H9 (cell line): Measurements from ENCODE around the gene IL1R2. TPM values are rescaled to one million over a fixed set of nuclear protein-coding genes. Genes with fewer than 3 reads are reported as not detected.

ENCODE experiments used
- DNase-seq: peaks from one replicate; pipeline ENCODE4 v3.0.0-alpha.2; 2017
- H2AFZ ChIP-seq: one replicate; pipeline ENCODE4 v1.6.1; 2013; ENCODE audit warnings: mild to moderate bottlenecking, low read length, control low read depth, moderate library complexity
- H2AK5ac ChIP-seq: 2 replicates; pipeline ENCODE4 v1.6.1; 2013; ENCODE audit warnings: low read length, control low read depth, mixed read lengths; ENCODE audit not compliant: insufficient read length
- H2BK120ac ChIP-seq: one replicate; pipeline ENCODE4 v1.6.1; 2013; ENCODE audit warnings: low read depth, mild to moderate bottlenecking, low read length, control low read depth, inconsistent platforms; ENCODE audit not compliant: poor library complexity, severe bottlenecking
- H2BK12ac ChIP-seq: 2 replicates; pipeline ENCODE4 v1.6.1; 2013; ENCODE audit warnings: low read length, control low read depth, mixed read lengths, low read depth; ENCODE audit not compliant: insufficient read length
- H2BK15ac ChIP-seq: 2 replicates; pipeline ENCODE4 v1.6.1; 2013; ENCODE audit warnings: low read depth, low read length, control low read depth
- H2BK20ac ChIP-seq: one replicate; pipeline ENCODE4 v1.6.1; 2013; ENCODE audit warnings: low read depth, mild to moderate bottlenecking, low read length, control low read depth, inconsistent platforms; ENCODE audit not compliant: poor library complexity, severe bottlenecking
- H2BK5ac ChIP-seq: 2 replicates; pipeline ENCODE4 v1.6.1; 2013; ENCODE audit warnings: low read length, control low read depth, mixed read lengths; ENCODE audit not compliant: insufficient read length
- H3K14ac ChIP-seq: 2 replicates; pipeline ENCODE4 v1.6.1; 2013; ENCODE audit warnings: low read length, control low read depth; ENCODE audit not compliant: insufficient read depth
- H3K18ac ChIP-seq: 2 replicates; pipeline ENCODE4 v1.6.1; 2013; ENCODE audit warnings: low read depth, mild to moderate bottlenecking, mixed read lengths, low read length, control low read depth; ENCODE audit not compliant: insufficient read length
- H3K23ac ChIP-seq: 2 replicates; pipeline ENCODE4 v1.6.1; 2013; ENCODE audit warnings: low read length, control low read depth, mixed read lengths, low read depth; ENCODE audit not compliant: insufficient read length
- H3K23me2 ChIP-seq: 2 replicates; pipeline ENCODE4 v1.6.1; 2013; ENCODE audit warnings: low read depth, mild to moderate bottlenecking, mixed read lengths, low read length, control low read depth; ENCODE audit not compliant: insufficient read length, poor library complexity, severe bottlenecking
- H3K27ac ChIP-seq: 2 replicates; pipeline ENCODE4 v1.5.1; 2013; ENCODE audit warnings: low read length, control low read depth, mixed read lengths, low read depth; ENCODE audit not compliant: insufficient read length
- H3K27me3 ChIP-seq: 2 replicates; pipeline ENCODE4 v1.6.1; 2013; ENCODE audit warnings: low read length, control low read depth, inconsistent platforms; ENCODE audit not compliant: insufficient read depth
- H3K4ac ChIP-seq: 2 replicates; pipeline ENCODE4 v1.6.1; 2013; ENCODE audit warnings: low read depth, mild to moderate bottlenecking, control low read depth, inconsistent platforms, low read length, moderate library complexity
- H3K4me1 ChIP-seq: 2 replicates; pipeline ENCODE4 v1.6.1; 2013; ENCODE audit warnings: low read length, control low read depth, inconsistent platforms; ENCODE audit not compliant: insufficient read depth
- H3K4me2 ChIP-seq: 2 replicates; pipeline ENCODE4 v1.6.1; 2013; ENCODE audit warnings: low read length, control low read depth, mixed read lengths; ENCODE audit not compliant: insufficient read length, insufficient read depth
- H3K56ac ChIP-seq: 2 replicates; pipeline ENCODE4 v1.6.1; 2013; ENCODE audit warnings: low read depth, mild to moderate bottlenecking, mixed read lengths, low read length, control low read depth; ENCODE audit not compliant: insufficient read length
- H3K79me1 ChIP-seq: 2 replicates; pipeline ENCODE4 v1.6.1; 2013; ENCODE audit warnings: low read depth, mild to moderate bottlenecking, moderate library complexity, low read length, control low read depth, inconsistent platforms; ENCODE audit not compliant: insufficient read depth, poor library complexity, severe bottlenecking
- H3K79me2 ChIP-seq: 2 replicates; pipeline ENCODE4 v1.6.1; 2013; ENCODE audit warnings: low read length, control low read depth, inconsistent platforms; ENCODE audit not compliant: insufficient read depth
- H3K9ac ChIP-seq: 2 replicates; pipeline ENCODE4 v1.6.1; 2013; ENCODE audit warnings: low read length, control low read depth, mixed read lengths; ENCODE audit not compliant: insufficient read length; ENCODE audit errors: extremely low read depth
- H3K9me3 ChIP-seq: one replicate; pipeline ENCODE4 v1.6.1; 2013; ENCODE audit warnings: low read depth, low read length, inconsistent platforms; ENCODE audit not compliant: control insufficient read depth
- H3T11ph ChIP-seq: one replicate; pipeline ENCODE4 v1.6.1; 2013; ENCODE audit warnings: mild to moderate bottlenecking, low read length, control low read depth, inconsistent platforms
- H4K20me1 ChIP-seq: one replicate; pipeline ENCODE4 v1.6.1; 2013; ENCODE audit not compliant: control insufficient read depth, insufficient read length, insufficient read depth
- H4K5ac ChIP-seq: 2 replicates; pipeline ENCODE4 v1.6.1; 2013; ENCODE audit warnings: low read depth, mild to moderate bottlenecking, mixed read lengths, low read length, control low read depth; ENCODE audit not compliant: insufficient read length
- H4K8ac ChIP-seq: replicated peaks from 2 replicates; pipeline ENCODE4 v1.6.1; 2013; ENCODE audit warnings: low read length, control low read depth, mixed read lengths, low read depth; ENCODE audit not compliant: insufficient read length
- H4K91ac ChIP-seq: 2 replicates; pipeline ENCODE4 v1.6.1; 2013; ENCODE audit warnings: low read depth, mild to moderate bottlenecking, moderate library complexity, mixed read lengths, low read length, control low read depth; ENCODE audit not compliant: insufficient read length
- H3K27ac Mint-ChIP-seq, 3 experiments: 2 replicates in 2 of 3; 3 replicates in 1 of 3; pipeline ENCODE4 v1.8.0; 2020 to 2021; ENCODE audit warnings: mixed read lengths in 3 of 3, mild to moderate bottlenecking in 1 of 3, moderate library complexity in 1 of 3
- H3K27me3 Mint-ChIP-seq: 2 replicates; pipeline ENCODE4 v1.8.0; 2021; ENCODE audit warnings: low read depth, mild to moderate bottlenecking, moderate library complexity, mixed read lengths
- H3K36me3 Mint-ChIP-seq, 3 experiments: 2 replicates in 2 of 3; 3 replicates in 1 of 3; pipeline ENCODE4 v1.8.0; 2020 to 2021; ENCODE audit warnings: low read depth in 3 of 3, mixed read lengths in 3 of 3; ENCODE audit not compliant: insufficient read depth in 1 of 3
- H3K4me1 Mint-ChIP-seq, 2 experiments: 2 replicates each; pipeline ENCODE4 v1.8.0; 2020; ENCODE audit warnings: mixed read lengths in 2 of 2
- H3K4me3 Mint-ChIP-seq, 2 experiments: 2 replicates in 1 of 2; 3 replicates in 1 of 2; pipeline ENCODE4 v1.8.0; 2020 to 2021; ENCODE audit warnings: mild to moderate bottlenecking in 2 of 2, mixed read lengths in 2 of 2, moderate library complexity in 1 of 2
- H3K9me3 Mint-ChIP-seq, 2 experiments: 2 replicates in 1 of 2; 3 replicates in 1 of 2; pipeline ENCODE4 v1.8.0; 2020; ENCODE audit warnings: mild to moderate bottlenecking in 2 of 2, mixed read lengths in 2 of 2, moderate library complexity in 1 of 2
- CTCF ChIP-seq: fragments of 200-600 bp; sonication (generic); conservative IDR thresholded peaks from 3 replicates; pipeline ENCODE4 v1.8.0; 2021; ENCODE audit warnings: antibody characterized with exemption, mild to moderate bottlenecking
- WGBS: extraction: QIAGEN DNeasy Blood & Tissue Kit; methylation state at CpG from one replicate; pipeline ENCODE4 v1.1.7; 2013; ENCODE audit warnings: missing lambda C conversion rate, low lambda C conversion rate, mixed read lengths; ENCODE audit not compliant: insufficient read length; ENCODE audit errors: extremely low coverage; 5-methylcytosine and 5-hydroxymethylcytosine counted together
- total RNA-seq: library from RNA; stranded (reverse); gene quantifications from 2 replicates; pipeline ENCODE4 v1.2.1, GENCODE V29; 2021

The IL1R2 gene
- total RNA-seq, 1 experiment from 2014 or later = not detected

GRCh38 chr2:102050854-102051391, 59.2 kb downstream of the IL1R2 start:
- Mint-ChIP-seq H3K36me3 (no peaks in the 10 kb centered on the region; a peak in 1 of 7 replicates), H3K4me3 (no peak overlapping the region), H3K27me3 (no peaks in the 10 kb centered on the region; the same call in 1 of the 2 replicates), H3K4me1 (peaks cover 0 to 11% of the 10 kb centered on the region in 2 experiments; a peak in 3 of 4 replicates), H3K9me3 (peaks cover 2 to 4% of the 10 kb centered on the region in 2 experiments; a peak in 2 of 5 replicates), H3K27ac (peak overlapping the region in 1 of 3 experiments; percentile 77; a peak in 1 of 7 replicates)
- Histone ChIP-seq H2BK20ac (no peak overlapping the region), H3K23ac (no peak overlapping the region), H4K20me1 (no peaks in the 10 kb centered on the region), H2AK5ac (no peak overlapping the region), H3K23me2 (no peaks in the 10 kb centered on the region), H2BK120ac (no peak overlapping the region), H3K56ac (no peak overlapping the region), H4K8ac (no peak overlapping the region), H3K9me3 (no peaks in the 10 kb centered on the region), H4K91ac (no peak overlapping the region), H3K4ac (no peak overlapping the region), H3K9ac (no peak overlapping the region), H3K4me2 (no peak overlapping the region), H2AFZ (no peak overlapping the region), H2BK12ac (no peak overlapping the region), H3K27me3 (no peaks in the 10 kb centered on the region; the same call in 1 of the 2 replicates), H3K79me2 (no peaks in the 10 kb centered on the region), H3K27ac (no peak overlapping the region), H3K4me1 (no peaks in the 10 kb centered on the region; the same call in 1 of the 2 replicates), H3K79me1 (no peaks in the 10 kb centered on the region), H3K14ac (no peak overlapping the region), H3K18ac (no peak overlapping the region), H2BK15ac (no peak overlapping the region), H3T11ph (no peak overlapping the region), H4K5ac (no peak overlapping the region), H2BK5ac (no peak overlapping the region)
- no CpG with 5 or more reads among the region's 7 CpGs for WGBS
- DNase-seq = no peak
- no peak for TF ChIP-seq CTCF
